SK-N-SH treated with all-trans-retinoic acid at 6 μM for 48 hours (cell line): ENCODE measurements around the gene CROCC2.

Experiments used
- BACH2 ChIP-seq: fragments of 250-450 bp; sonication (Bioruptor Pico); IDR thresholded peaks from 2 replicates; pipeline ENCODE4 v1.9.0; 2021; ENCODE audit warnings: mild to moderate bottlenecking, borderline replicate concordance
- GLIS3 ChIP-seq: fragments of 250-450 bp; sonication (Bioruptor Pico); IDR thresholded peaks from 2 replicates; pipeline ENCODE4 v1.5.0; 2020; ENCODE audit warnings: mild to moderate bottlenecking, moderate library complexity
- ISL1 ChIP-seq: fragments of 250-450 bp; sonication (Bioruptor Pico); IDR thresholded peaks from 2 replicates; pipeline ENCODE4 v2.1.2; 2022; ENCODE audit warnings: mild to moderate bottlenecking, moderate library complexity
- PPARA ChIP-seq: fragments of 250-450 bp; sonication (Bioruptor Pico); IDR thresholded peaks from 2 replicates; pipeline ENCODE4 v1.5.0; 2020; ENCODE audit warnings: mild to moderate bottlenecking, borderline replicate concordance
- RARB ChIP-seq: fragments of 250-450 bp; sonication (Bioruptor Pico); IDR thresholded peaks from 2 replicates; pipeline ENCODE4 v1.8.0; 2021; ENCODE audit warnings: mild to moderate bottlenecking, moderate library complexity
- TOX ChIP-seq: fragments of 250-450 bp; sonication (Bioruptor Pico); IDR thresholded peaks from 2 replicates; pipeline ENCODE4 v1.8.0; 2021; ENCODE audit warnings: mild to moderate bottlenecking, moderate library complexity, borderline replicate concordance
- TSHZ2 ChIP-seq: fragments of 250-450 bp; sonication (Bioruptor Pico); IDR thresholded peaks from 2 replicates; pipeline ENCODE4 v1.5.0; 2020; ENCODE audit warnings: mild to moderate bottlenecking, moderate library complexity
- ZFP30 ChIP-seq: fragments of 450-650 bp; formaldehyde crosslinking; IDR thresholded peaks from 2 replicates; pipeline ENCODE4 v1.5.0; 2022; ENCODE audit warnings: mild to moderate bottlenecking, moderate library complexity
- ZNF70 ChIP-seq: fragments of 450-650 bp; formaldehyde crosslinking; IDR thresholded peaks from 2 replicates; pipeline ENCODE4 v1.5.0; 2020; ENCODE audit warnings: mild to moderate bottlenecking, moderate library complexity
- TF ChIP-seq, protein P1 (sequence below): fragments of 250-450 bp; sonication (Bioruptor Pico); IDR thresholded peaks from 2 replicates; pipeline ENCODE4 v1.5.1; 2021; ENCODE audit warnings: mild to moderate bottlenecking, moderate library complexity
- TF ChIP-seq, protein P2 (sequence below): fragments of 250-450 bp; sonication (Bioruptor Pico); IDR thresholded peaks from 2 replicates; pipeline ENCODE4 v1.5.1; 2020; ENCODE audit warnings: low read depth, mild to moderate bottlenecking, moderate library complexity

- TF ChIP-seq ISL1 (CRISPR knock-in tag) (no peak), RARB (CRISPR knock-in tag) (no peak), TSHZ2 (CRISPR knock-in tag) (no peak), PPARA (CRISPR knock-in tag) (no peak), BACH2 (CRISPR knock-in tag) (no peak), ZFP30 (CRISPR knock-in tag) (no peak), ZNF70 (CRISPR knock-in tag) (no peak), GLIS3 (CRISPR knock-in tag) (no peak), TOX (CRISPR knock-in tag) (no peak)
- TF ChIP-seq, protein P1, sequence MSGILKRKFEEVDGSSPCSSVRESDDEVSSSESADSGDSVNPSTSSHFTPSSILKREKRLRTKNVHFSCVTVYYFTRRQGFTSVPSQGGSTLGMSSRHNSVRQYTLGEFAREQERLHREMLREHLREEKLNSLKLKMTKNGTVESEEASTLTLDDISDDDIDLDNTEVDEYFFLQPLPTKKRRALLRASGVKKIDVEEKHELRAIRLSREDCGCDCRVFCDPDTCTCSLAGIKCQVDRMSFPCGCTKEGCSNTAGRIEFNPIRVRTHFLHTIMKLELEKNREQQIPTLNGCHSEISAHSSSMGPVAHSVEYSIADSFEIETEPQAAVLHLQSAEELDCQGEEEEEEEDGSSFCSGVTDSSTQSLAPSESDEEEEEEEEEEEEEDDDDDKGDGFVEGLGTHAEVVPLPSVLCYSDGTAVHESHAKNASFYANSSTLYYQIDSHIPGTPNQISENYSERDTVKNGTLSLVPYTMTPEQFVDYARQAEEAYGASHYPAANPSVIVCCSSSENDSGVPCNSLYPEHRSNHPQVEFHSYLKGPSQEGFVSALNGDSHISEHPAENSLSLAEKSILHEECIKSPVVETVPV, result no peak
- TF ChIP-seq, protein P2, sequence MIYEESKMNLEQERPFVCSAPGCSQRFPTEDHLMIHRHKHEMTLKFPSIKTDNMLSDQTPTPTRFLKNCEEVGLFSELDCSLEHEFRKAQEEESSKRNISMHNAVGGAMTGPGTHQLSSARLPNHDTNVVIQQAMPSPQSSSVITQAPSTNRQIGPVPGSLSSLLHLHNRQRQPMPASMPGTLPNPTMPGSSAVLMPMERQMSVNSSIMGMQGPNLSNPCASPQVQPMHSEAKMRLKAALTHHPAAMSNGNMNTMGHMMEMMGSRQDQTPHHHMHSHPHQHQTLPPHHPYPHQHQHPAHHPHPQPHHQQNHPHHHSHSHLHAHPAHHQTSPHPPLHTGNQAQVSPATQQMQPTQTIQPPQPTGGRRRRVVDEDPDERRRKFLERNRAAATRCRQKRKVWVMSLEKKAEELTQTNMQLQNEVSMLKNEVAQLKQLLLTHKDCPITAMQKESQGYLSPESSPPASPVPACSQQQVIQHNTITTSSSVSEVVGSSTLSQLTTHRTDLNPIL (CRISPR knock-in tag), result no peak
Measured at GRCh38 chr2:240917684-240918257, 11.6 kb downstream of the CROCC2 start.
